ENCODE results near the gene SLC27A3. TPM values are rescaled to one million over a fixed set of nuclear protein-coding genes. Genes with fewer than 3 reads are reported as not detected.
"Not testable (repeated sequence)": the region's sequence is repeated elsewhere in the genome, so short reads cannot be mapped to it uniquely, and the experiment has no call there.

The SLC27A3 gene
- polyA plus RNA-seq, 1 donor = 18.1 TPM

- no peak for DNase-seq (ENCODE audit: low read depth)
These were observed 14.8 kb upstream of the SLC27A3 start for GRCh38 chr1:153760440-153760839.

GRCh38 chr1:153763365-153764225 lies 11.6 kb upstream of the SLC27A3 start:
- DNase-seq (ENCODE audit: low read depth) = no peak

GRCh38 chr1:153764310-153764709 lies 10.9 kb upstream of the SLC27A3 start:
- no peak for DNase-seq (ENCODE audit: low read depth)

GRCh38 chr1:153766663-153767062 lies 8.5 kb upstream of the SLC27A3 start:
- not testable (repeated sequence) for DNase-seq (ENCODE audit: low read depth)

- DNase-seq (ENCODE audit: low read depth) = no peak
These were observed 7.7 kb upstream of the SLC27A3 start for GRCh38 chr1:153767519-153767918.

GRCh38 chr1:153768316-153769181 lies 6.7 kb upstream of the SLC27A3 start:
- DNase-seq (ENCODE audit: low read depth) = no peak

GRCh38 chr1:153769221-153769620 lies 6.0 kb upstream of the SLC27A3 start:
- DNase-seq (ENCODE audit: low read depth) = no peak

GRCh38 chr1:153770797-153771196 lies 4.4 kb upstream of the SLC27A3 start:
- DNase-seq (ENCODE audit: low read depth) = no peak

- no peak for DNase-seq (ENCODE audit: low read depth)
These were observed 3.9 kb upstream of the SLC27A3 start for GRCh38 chr1:153771261-153771660.

GRCh38 chr1:153771841-153772593 lies 3.2 kb upstream of the SLC27A3 start:
- no peak for DNase-seq (ENCODE audit: low read depth)

- no peak for DNase-seq (ENCODE audit: low read depth)
These were observed 1.9 kb upstream of the SLC27A3 start for GRCh38 chr1:153773096-153773921.

- no peak for DNase-seq (ENCODE audit: low read depth)
These were observed 1.1 kb upstream of the SLC27A3 start for GRCh38 chr1:153774026-153774595.

GRCh38 chr1:153775458-153776327 lies 486 bp downstream of the SLC27A3 start:
- DNase-seq (ENCODE audit: low read depth) = no peak

GRCh38 chr1:153776352-153776751 lies 1.1 kb downstream of the SLC27A3 start:
- no peak for DNase-seq (ENCODE audit: low read depth)

- DNase-seq (ENCODE audit: low read depth) = no peak
These were observed 1.7 kb downstream of the SLC27A3 start for GRCh38 chr1:153776845-153777370.

GRCh38 chr1:153777648-153778047 lies 2.4 kb downstream of the SLC27A3 start:
- DNase-seq (ENCODE audit: low read depth) = no peak

- DNase-seq (ENCODE audit: low read depth) = no peak
These were observed 3.0 kb downstream of the SLC27A3 start for GRCh38 chr1:153778051-153778823.

- DNase-seq (ENCODE audit: low read depth) = no peak
These were observed 3.8 kb downstream of the SLC27A3 start for GRCh38 chr1:153778824-153779519.

Measured in forelimb muscle (tissue), 1 donor.